K562 (cell line): ENCODE results near the gene NBPF14. TPM values are rescaled to one million over a fixed set of nuclear protein-coding genes. Genes with fewer than 3 reads are reported as not detected.

Experiments used
- ARHGAP35 ChIP-seq: fragments of 450-650 bp; IDR thresholded peaks from 2 replicates; pipeline ENCODE4 v1.6.1; 2018; ENCODE audit not compliant: partially characterized antibody
- CUX1 ChIP-seq: fragments of 200-800 bp; sonication (Bioruptor generic); IDR thresholded peaks from 2 replicates; pipeline ENCODE4 v1.6.1; 2016; ENCODE audit warnings: missing genetic modification characterization, missing compliant biosample characterization
- GMEB1 ChIP-seq: fragments of 250-450 bp; sonication (Bioruptor Pico); IDR thresholded peaks from 2 replicates; pipeline ENCODE4 v1.4.0; 2020; ENCODE audit warnings: mild to moderate bottlenecking
- GTF2F1 ChIP-seq: IDR thresholded peaks from 2 replicates; pipeline ENCODE4 v1.6.1; 2011; ENCODE audit warnings: low read depth, low read length, improper control_type of control experiment
- HNRNPLL ChIP-seq: fragments of 200-400 bp; formaldehyde crosslinking; IDR thresholded peaks from 2 replicates; pipeline ENCODE4 v1.6.1; 2017; ENCODE audit warnings: low read length, low read depth, mild to moderate bottlenecking; ENCODE audit not compliant: poor library complexity, severe bottlenecking
- KDM1A ChIP-seq, 2 experiments: fragments of 450-650 bp; IDR thresholded peaks; 2 replicates each; pipeline ENCODE4 v1.6.1; 2016; ENCODE audit warnings: mild to moderate bottlenecking in 2 of 2
- MAFG ChIP-seq: fragments of 450-650 bp; conservative IDR thresholded peaks from 2 replicates; pipeline ENCODE4 v1.6.1; 2016; ENCODE audit warnings: missing genetic modification characterization, missing compliant biosample characterization
- MEF2A ChIP-seq: IDR thresholded peaks from 2 replicates; pipeline ENCODE4 v1.6.1; 2011; ENCODE audit warnings: low read depth, mild to moderate bottlenecking, low read length, moderate library complexity; ENCODE audit not compliant: control insufficient read depth
- NCOA1 ChIP-seq: fragments of 450-650 bp; IDR thresholded peaks from 2 replicates; pipeline ENCODE4 v1.6.1; 2016; ENCODE audit warnings: low read depth
- NFATC3 ChIP-seq: fragments of 450-650 bp; IDR thresholded peaks from 2 replicates; pipeline ENCODE4 v1.6.1; 2017; ENCODE audit warnings: mild to moderate bottlenecking
- NFIC ChIP-seq: fragments of 450-650 bp; IDR thresholded peaks from 2 replicates; pipeline ENCODE4 v1.6.1; 2017; ENCODE audit warnings: mild to moderate bottlenecking, inconsistent platforms
- NR2C2 ChIP-seq, 2 experiments: fragments of 200-800 bp in 1 of 2; sonication (Bioruptor generic) in 1 of 2; sonication (generic) in 1 of 2; formaldehyde crosslinking in 1 of 2; IDR thresholded peaks; 2 replicates each; pipeline versions ENCODE4 v1.6.1 to v1.8.0; 2016 to 2022; ENCODE audit warnings: mild to moderate bottlenecking in 1 of 2, missing compliant biosample characterization in 1 of 2, missing genetic modification characterization in 1 of 2, missing genetic modification reagents in 1 of 2
- RAD21 ChIP-seq, 2 experiments: fragments of 250-450 bp in 1 of 2; fragments of 450-650 bp in 1 of 2; sonication (Bioruptor Pico) in 1 of 2; formaldehyde crosslinking in 1 of 2; IDR thresholded peaks in 1 of 2; conservative IDR thresholded peaks in 1 of 2; 2 replicates each; pipeline versions ENCODE4 v1.4.0 to v1.8.0; 2020 to 2022; ENCODE audit warnings: mild to moderate bottlenecking in 2 of 2, moderate library complexity in 1 of 2
- RB1 ChIP-seq: fragments of 450-650 bp; IDR thresholded peaks from 2 replicates; pipeline ENCODE4 v1.6.1; 2017; ENCODE audit warnings: low read depth, mild to moderate bottlenecking
- RFX1 ChIP-seq: fragments of 450-650 bp; IDR thresholded peaks from 2 replicates; pipeline ENCODE4 v1.6.1; 2016; ENCODE audit warnings: mild to moderate bottlenecking, moderate library complexity
- SMAD4 ChIP-seq: fragments of 250-450 bp; sonication (Bioruptor Pico); conservative IDR thresholded peaks from 2 replicates; pipeline ENCODE4 v1.8.0; 2021; ENCODE audit warnings: inconsistent platforms, mild to moderate bottlenecking, moderate library complexity
- SNIP1 ChIP-seq: fragments of 450-650 bp; IDR thresholded peaks from 2 replicates; pipeline ENCODE4 v1.7.1; 2017; ENCODE audit warnings: low read depth, mild to moderate bottlenecking
- ZNF224 ChIP-seq: sonication (generic); formaldehyde crosslinking; IDR thresholded peaks from 2 replicates; pipeline ENCODE4 v1.8.0; 2022; ENCODE audit warnings: mild to moderate bottlenecking, missing genetic modification reagents
- ZNF239 ChIP-seq: fragments of 250-450 bp; sonication (Bioruptor Pico); IDR thresholded peaks from 2 replicates; pipeline ENCODE4 v1.4.0; 2020; ENCODE audit warnings: mild to moderate bottlenecking
- ZNF398 ChIP-seq: fragments of 250-450 bp; sonication (Bioruptor Pico); IDR thresholded peaks from 2 replicates; pipeline ENCODE4 v1.8.0; 2021; ENCODE audit warnings: moderate library complexity, mild to moderate bottlenecking, inconsistent platforms
- polyA plus RNA-seq, 8 experiments: library from polyadenylated mRNA; depleted of rRNA in 4 of 8; stranded (reverse) in 5 of 8; unstranded in 3 of 8; fragments of >200 nt; fragmentation: Nextera tagmentation in 2 of 8; fragmentation: Illumina TruSeq in 1 of 8; extraction: Ambion mirVana in 2 of 8; extraction: Trizol in 1 of 8; gene quantifications; 2 replicates each; pipeline versions ENCODE4 v1.2.1 to v1.2.3, GENCODE V29; 2011 to 2014; ENCODE audit warnings: inconsistent platforms in 1 of 8, missing spikeins in 1 of 8
- total RNA-seq, 7 experiments: library from RNA; depleted of rRNA in 6 of 7; stranded (reverse); fragments of >200 nt in 6 of 7; fragmentation: Illumina TruSeq in 2 of 7; extraction: Trizol in 2 of 7; gene quantifications; 2 replicates each; pipeline versions ENCODE4 v1.2.1 to v1.2.3, GENCODE V29; 2011 to 2021; ENCODE audit warnings: low replicate concordance in 1 of 7

The NBPF14 gene
- total and polyA plus RNA-seq, 9 of the 15 experiments (the other 6 are each of a cell fraction or from before 2014, with no cell fraction given), result 0.99 to 10.6 (median 6.1) TPM

- TF ChIP-seq CUX1, result peak; percentile 52; the same call in 1 of the 2 replicates
- peak; percentile 89 for TF ChIP-seq NFIC
- TF ChIP-seq ZNF239 (CRISPR knock-in tag), result peak; percentile 83
- TF ChIP-seq RFX1, result peak; percentile 74
- TF ChIP-seq RB1, result peak; percentile 76
- peak; percentile 53 for TF ChIP-seq HNRNPLL
- TF ChIP-seq NFATC3, result peak; percentile 89; the same call in 1 of the 2 replicates
- peak; percentile 92 for TF ChIP-seq MEF2A
- peak; percentile 71 for TF ChIP-seq SNIP1
- peak; percentile 86; the same call in 1 of the 2 replicates for TF ChIP-seq ZNF224 (CRISPR knock-in tag)
- TF ChIP-seq SMAD4 (CRISPR knock-in tag), result peak; percentile 76
- TF ChIP-seq ARHGAP35, result peak; percentile 100
- peak; percentile 98 for TF ChIP-seq GTF2F1
- peak; percentile 83 for TF ChIP-seq NCOA1
- peak; percentile 36 to 65 for TF ChIP-seq RAD21 (CRISPR knock-in tag; conservative IDR thresholded peaks at IDR 0.05 in 1 of 2, IDR thresholded peaks at IDR 0.05 in 1 of 2)
- TF ChIP-seq MAFG, result peak; percentile 91
- TF ChIP-seq ZNF398, result peak; percentile 51
- TF ChIP-seq NR2C2 (CRISPR knock-in tag; IDR thresholded peaks at IDR 0.05), result peak; percentile 85
- peak; percentile 52 for TF ChIP-seq NR2C2 (tag; IDR thresholded peaks at IDR 0.05)
- TF ChIP-seq GMEB1 (CRISPR knock-in tag), result peak; percentile 65
- peak in 1 of 2 experiments; percentile 49; a peak in 1 of 4 replicates for TF ChIP-seq KDM1A (IDR thresholded peaks at IDR 0.05)
Observed at GRCh38 chr1:148522561-148523204, 73.1 kb downstream of the NBPF14 start (continued).
